GM21619 (cell line): Measurements from ENCODE around the gene DRC1.

Source experiments
- ATAC-seq: cut with Tn5 transposase; IDR thresholded peaks from one replicate; pipeline ENCODE4 v1.9.1; 2021; ENCODE audit not compliant: unreplicated experiment

Gene DRC1

GRCh38 chr2:26489213-26489850 lies 87.6 kb downstream of the DRC1 start:
- no peak for ATAC-seq

GRCh38 chr2:26491563-26492167 lies 89.9 kb downstream of the DRC1 start:
- no peak for ATAC-seq

GRCh38 chr2:26492749-26493515 lies 91.2 kb downstream of the DRC1 start:
- ATAC-seq = no peak

- no peak for ATAC-seq
These were observed 91.8 kb downstream of the DRC1 start for GRCh38 chr2:26493566-26493965.

- no peak for ATAC-seq
These were observed 92.5 kb downstream of the DRC1 start for GRCh38 chr2:26494199-26494598.

GRCh38 chr2:26494891-26495290 lies 93.2 kb downstream of the DRC1 start:
- ATAC-seq = no peak

GRCh38 chr2:26495705-26496297 lies 94.1 kb downstream of the DRC1 start:
- ATAC-seq = no peak

- ATAC-seq = no peak
These were observed 98.7 kb downstream of the DRC1 start for GRCh38 chr2:26500406-26500805.

GRCh38 chr2:26503231-26503880 lies 101.6 kb downstream of the DRC1 start:
- peak; percentile 66 for ATAC-seq

GRCh38 chr2:26504002-26504401 lies 102.3 kb downstream of the DRC1 start:
- no peak for ATAC-seq

- ATAC-seq = no peak
These were observed 104.6 kb downstream of the DRC1 start for GRCh38 chr2:26506279-26506678.
